ENCODE data around the gene SRGAP2B.
"Not testable (repeated sequence)": the region's sequence is repeated elsewhere in the genome, so short reads cannot be mapped to it uniquely, and the experiment has no call there.

Gene SRGAP2B

GRCh38 chr1:145095284-145096057 lies at the start of gene SRGAP2B, which contains the start of gene FAM72D:
Gene SRGAP2B, minus strand, starts transcription at chr1:145095328. Its CDS starts 2,427 bp downstream, at chr1:145092901.
Gene FAM72D, plus strand, starts transcription at chr1:145095974. Its CDS starts 874 bp downstream, at chr1:145096848.
- DNase-seq: not testable (repeated sequence)

- not testable (repeated sequence) for DNase-seq
These were observed 49.3 kb upstream of the SRGAP2B start for GRCh38 chr1:145144264-145144913.

GRCh38 chr1:145140549-145140948 lies 45.4 kb upstream of the SRGAP2B start:
- not testable (repeated sequence) for DNase-seq

- DNase-seq: not testable (repeated sequence)
These were observed 39.3 kb upstream of the SRGAP2B start for GRCh38 chr1:145134476-145134875.

GRCh38 chr1:145128697-145129469 lies 33.8 kb upstream of the SRGAP2B start:
- DNase-seq: peak in 1 of 2 donors; percentile 14

- DNase-seq: not testable (repeated sequence)
These were observed 32.0 kb upstream of the SRGAP2B start for GRCh38 chr1:145127144-145127543.

- not testable (repeated sequence) for DNase-seq
These were observed 30.0 kb upstream of the SRGAP2B start for GRCh38 chr1:145125112-145125511.

GRCh38 chr1:145123992-145124641 lies 29.0 kb upstream of the SRGAP2B start:
- not testable (repeated sequence) for DNase-seq

- not testable (repeated sequence) for DNase-seq
These were observed 27.9 kb upstream of the SRGAP2B start for GRCh38 chr1:145123062-145123395.

- DNase-seq: not testable (repeated sequence)
These were observed 27.4 kb upstream of the SRGAP2B start for GRCh38 chr1:145122344-145123061.

GRCh38 chr1:145119842-145120241 lies 24.7 kb upstream of the SRGAP2B start:
- DNase-seq: not testable (repeated sequence)

GRCh38 chr1:145115587-145116493 lies 20.7 kb upstream of the SRGAP2B start:
- DNase-seq: not testable (repeated sequence)

GRCh38 chr1:145114560-145115057 lies 19.5 kb upstream of the SRGAP2B start:
- not testable (repeated sequence) for DNase-seq

GRCh38 chr1:145112703-145113102 lies 17.6 kb upstream of the SRGAP2B start:
- not testable (repeated sequence) for DNase-seq

- not testable (repeated sequence) for DNase-seq
These were observed 16.5 kb upstream of the SRGAP2B start for GRCh38 chr1:145111674-145112073.

GRCh38 chr1:145103294-145103693 lies 8.2 kb upstream of the SRGAP2B start:
- DNase-seq: not testable (repeated sequence)

GRCh38 chr1:145101725-145102124 lies 6.6 kb upstream of the SRGAP2B start:
- not testable (repeated sequence) for DNase-seq

GRCh38 chr1:145094655-145095211 lies 395 bp downstream of the SRGAP2B start:
- peak; percentile 11 to 13 for DNase-seq

- DNase-seq: peak; percentile 13 to 16
These were observed 1.5 kb downstream of the SRGAP2B start for GRCh38 chr1:145093517-145094149.

All from CD4-positive, alpha-beta T cell treated with Interleukin-4 for 1 hour (primary cell).